T-helper 2 cell treated with Interferon-gamma antibody and Interleukin-4, amounts not matched to agents 100 ng/mL and 5 ng/mL, for 36 hours (primary cell): ENCODE data around the gene GDAP1L1. TPM values are rescaled to one million over a fixed set of nuclear protein-coding genes. Genes with fewer than 3 reads are reported as not detected.

ENCODE experiments used
- intact Hi-C: fragments of 100-400 bp; cut with micrococcal nuclease; formaldehyde crosslinking; loops from one replicate; pipeline ENCODE4 v1.15.1; 2023
- total RNA-seq: library from RNA; stranded (reverse); gene quantifications from 2 replicates; pipeline ENCODE4 v1.2.3, GENCODE V29; 2022

The GDAP1L1 gene
- total RNA-seq, 1 donor from 2014 or later: not detected

DNA sequence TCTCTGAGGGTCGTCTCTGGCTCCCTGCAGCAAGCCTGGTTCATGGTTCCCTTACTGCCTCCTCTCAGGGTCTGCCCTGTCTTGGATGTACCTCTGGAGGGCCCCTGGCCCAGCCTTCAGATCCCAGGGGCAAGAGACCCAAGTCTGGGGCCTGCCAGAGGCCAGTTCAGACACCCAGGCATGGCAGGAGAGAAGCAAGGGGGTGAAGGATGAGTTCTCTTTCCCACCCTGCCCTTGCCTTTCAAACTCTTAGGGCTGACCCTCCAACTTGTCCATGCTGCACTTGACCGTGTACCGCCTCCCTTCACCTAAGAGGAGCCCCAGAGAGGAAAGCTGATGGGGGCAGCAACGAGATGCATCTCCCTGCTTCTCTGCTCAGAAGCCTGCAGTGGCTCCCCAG is 4.2 kb downstream of the GDAP1L1 start:
- intact Hi-C loops: no loop called here

DNA sequence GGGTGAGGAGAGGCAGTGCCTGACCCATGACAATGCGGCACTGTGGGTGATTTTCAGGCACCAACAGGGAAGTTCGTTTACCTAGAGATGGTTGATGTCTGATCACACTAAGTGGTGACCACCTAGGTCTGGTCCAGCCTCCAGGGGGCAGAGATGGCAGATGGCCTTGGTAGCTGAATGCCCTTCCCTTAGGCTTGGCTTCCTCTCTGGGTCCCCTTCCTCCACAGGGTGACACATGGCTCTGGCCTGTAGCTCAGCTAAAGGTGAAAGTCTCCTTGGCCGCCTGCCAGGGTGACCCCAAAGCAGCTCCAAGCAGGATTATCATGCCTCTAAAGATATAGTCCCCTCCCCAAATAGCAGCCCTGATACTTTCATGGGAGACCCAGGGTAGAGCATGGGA is 6.4 kb downstream of the GDAP1L1 start:
- intact Hi-C loops: no loop called here

DNA sequence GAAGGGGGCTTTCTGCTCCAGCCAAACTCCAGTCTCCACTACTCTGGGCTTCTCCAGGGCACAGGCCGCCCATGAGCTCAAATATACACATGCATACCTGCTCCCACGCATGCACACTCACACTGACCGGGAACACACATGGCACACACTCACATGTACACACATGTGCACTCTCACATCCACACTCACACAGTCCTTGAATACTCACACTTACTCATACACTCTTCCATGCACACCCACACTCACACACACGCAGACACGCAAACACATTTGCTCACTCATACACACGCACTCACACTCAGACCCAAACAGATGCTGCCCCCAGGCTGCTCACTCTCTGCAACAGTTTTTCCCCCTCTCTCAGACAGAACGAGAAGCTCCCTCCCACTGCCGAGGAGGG is 7.0 kb downstream of the GDAP1L1 start:
- intact Hi-C loops: no loop called here

DNA sequence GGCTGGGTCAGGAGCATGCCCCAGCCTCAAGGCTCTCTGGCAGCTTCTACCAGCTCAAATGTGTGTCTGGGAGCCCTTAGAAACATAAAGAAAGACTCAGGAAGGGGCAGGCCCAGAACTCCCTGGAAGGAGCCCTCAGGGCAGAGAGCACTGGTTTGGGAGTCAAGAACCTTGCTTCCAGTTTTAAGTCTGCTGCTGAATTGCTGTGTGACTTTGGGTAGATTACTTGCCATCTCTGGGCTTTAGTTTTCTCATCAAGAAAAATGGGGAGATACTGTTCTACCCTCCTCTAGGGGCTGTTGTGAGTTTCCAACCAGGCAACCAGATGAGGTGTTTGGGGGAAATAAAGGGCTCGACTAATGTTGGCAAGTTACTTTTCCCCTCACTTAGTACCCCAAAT is 8.8 kb downstream of the GDAP1L1 start:
- intact Hi-C loops: no loop called here

DNA sequence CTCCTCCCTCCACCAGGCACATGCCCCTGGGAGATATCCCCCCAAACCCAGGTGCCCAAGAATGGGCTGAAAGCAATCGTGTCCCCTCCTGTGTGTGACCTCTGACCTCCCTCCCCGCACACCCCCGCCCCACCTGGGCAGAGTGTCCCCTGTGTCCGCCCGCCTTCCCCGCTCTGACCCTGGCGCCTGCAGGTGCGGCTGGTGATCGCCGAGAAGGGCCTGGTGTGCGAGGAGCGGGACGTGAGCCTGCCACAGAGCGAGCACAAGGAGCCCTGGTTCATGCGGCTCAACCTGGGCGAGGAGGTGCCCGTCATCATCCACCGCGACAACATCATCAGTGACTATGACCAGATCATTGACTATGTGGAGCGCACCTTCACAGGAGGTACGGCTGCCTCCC is 9.9 kb downstream of the GDAP1L1 start:
- intact Hi-C loops: no loop called here

DNA sequence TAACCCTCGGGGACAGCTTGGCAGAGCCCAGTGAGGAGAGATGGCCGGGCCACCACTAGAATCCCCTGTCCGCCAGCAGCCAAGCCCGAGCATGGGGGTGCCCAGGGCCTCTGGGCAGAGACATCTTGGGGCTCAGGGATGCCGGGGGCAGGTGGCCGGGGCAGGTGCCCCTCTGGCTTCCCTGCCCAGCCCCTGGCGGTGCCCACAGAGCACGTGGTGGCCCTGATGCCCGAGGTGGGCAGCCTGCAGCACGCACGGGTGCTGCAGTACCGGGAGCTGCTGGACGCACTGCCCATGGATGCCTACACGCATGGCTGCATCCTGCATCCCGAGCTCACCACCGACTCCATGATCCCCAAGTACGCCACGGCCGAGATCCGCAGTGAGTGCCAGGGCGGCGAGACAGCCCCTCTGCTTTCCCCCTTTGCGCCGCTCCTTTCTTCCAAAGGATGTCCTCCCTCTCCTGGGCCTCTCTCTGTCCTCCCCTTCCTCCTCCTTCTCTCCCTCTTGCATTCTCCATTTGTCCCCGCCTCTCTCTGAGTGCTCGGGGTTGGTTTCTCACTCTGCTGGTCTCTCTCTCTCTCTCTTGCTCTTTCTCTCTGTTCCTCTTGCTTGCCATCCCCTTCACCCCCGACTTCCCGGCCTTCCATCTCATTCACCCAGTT is 11.2 kb downstream of the GDAP1L1 start:
- intact Hi-C loops: no loop called here

DNA sequence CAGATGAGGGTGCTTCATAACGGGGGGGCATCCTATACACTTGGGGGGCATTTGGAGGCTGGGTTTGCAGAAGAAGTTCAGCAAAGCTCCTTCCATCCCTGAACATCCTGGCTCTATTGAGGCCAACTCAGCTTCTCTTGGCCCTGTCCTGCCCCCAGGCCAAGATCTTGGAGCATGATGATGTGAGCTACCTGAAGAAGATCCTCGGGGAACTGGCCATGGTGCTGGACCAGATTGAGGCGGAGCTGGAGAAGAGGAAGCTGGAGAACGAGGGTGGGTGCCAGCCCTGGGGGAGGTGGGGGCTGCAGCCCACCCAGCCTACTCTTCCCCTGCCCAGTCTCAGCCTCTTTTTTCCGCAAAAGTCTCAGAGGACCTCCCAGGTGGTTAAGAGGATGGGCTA is 17.2 kb downstream of the GDAP1L1 start:
- intact Hi-C loops: no loop called here

DNA sequence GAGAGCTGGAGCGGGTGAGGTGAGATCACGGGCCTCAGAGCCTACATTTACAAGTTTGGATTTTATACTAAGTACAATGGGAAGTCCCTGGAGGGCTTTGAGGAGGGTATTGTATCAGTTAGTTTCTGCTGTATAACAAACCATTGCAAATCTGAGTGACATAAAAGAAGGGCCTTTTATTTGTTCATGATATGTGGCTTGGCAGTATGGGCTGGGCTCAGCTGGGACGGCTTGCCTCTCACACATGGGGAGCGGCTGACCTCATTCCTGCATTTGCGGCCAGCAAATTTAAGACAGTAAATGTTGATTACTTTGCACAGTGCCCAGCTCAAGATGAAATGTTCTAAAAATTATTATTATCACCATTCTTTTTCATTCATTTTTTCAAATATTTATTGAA is 21.7 kb downstream of the GDAP1L1 start:
- intact Hi-C loops: no loop called here

DNA sequence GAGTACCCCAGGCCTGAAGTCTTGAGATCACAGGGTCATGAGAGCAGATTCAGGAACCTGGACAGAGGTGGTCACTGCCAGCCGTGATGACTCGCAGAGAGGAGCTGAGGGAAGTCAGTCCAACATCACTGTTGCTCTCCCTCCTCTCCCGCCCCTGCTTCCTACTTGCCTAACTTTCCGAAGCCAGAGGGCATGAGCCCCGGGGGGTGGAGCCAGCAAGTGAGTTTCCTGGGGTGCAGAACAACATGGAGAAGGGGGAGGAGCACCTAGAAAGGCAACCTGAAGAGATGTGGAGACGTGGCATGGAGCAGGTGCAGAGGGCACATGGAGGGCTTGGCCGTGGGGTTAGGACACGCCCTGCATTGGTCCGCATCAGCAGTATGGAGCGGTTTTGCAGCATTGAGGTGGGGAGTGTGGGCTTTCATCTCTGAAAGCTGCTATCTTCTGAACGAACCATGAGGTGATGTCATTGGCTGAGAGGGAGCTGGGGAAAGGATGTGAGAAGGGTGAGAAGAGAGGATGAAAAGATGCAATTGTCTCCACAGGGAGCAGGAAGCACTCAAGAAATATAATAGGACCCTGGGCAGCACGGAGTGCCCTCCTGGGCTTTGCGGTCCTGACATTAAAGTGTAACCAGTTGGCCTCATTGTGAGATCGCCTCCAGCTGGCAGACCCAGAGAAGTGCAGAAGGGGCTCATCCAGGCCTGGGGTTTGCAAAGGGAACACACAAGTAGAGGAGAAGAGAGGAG is 25.0 kb downstream of the GDAP1L1 start:
- intact Hi-C loops: loop anchor here (1.0 kb wide), 1 partner anchor 54 kb away; no protein-coding TSS in a partner anchor

DNA sequence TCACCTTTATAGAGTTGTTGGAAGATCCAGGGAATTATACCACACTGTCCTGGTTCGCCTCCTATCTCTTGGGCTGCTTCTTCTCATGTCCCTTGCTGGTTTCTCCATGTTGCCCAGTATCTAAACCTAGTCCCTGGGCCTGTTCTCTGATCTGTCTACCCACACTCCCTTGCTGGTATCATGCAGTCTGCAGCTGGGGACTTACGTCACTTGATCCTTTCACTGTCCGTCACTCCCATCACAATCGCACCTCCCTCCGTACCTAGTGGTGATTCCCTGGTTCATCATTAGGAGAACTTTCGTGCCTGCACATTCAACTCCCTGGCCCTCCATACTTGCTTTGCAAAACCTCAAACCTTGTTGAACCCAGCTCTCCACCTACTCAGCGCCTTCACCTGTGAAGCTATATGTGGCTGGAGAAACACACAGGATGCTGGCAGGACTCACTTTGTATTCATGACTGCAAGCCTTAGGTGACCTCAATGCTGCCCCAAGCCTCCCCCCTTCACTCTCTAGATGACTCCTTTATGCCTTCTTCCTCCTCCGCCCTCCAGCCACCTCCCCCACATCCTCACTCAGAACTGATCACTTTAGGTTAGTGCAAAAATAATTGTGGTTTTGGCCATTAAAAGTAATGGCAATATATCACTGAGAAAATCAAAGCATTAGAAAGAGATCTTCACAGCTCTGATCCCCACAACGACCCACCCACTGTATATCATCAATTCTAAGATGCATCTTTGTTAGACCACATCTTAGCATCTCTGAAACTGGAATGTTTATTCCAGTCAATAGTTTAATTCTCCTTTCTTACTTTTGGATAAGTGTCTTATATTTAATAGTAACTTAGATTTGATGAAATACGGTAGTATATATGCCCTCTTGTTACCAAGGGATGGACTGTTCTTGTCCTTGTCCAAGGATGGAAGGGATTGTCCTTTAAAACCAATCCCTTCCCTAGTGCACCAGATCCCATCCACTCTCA is 26.4 kb downstream of the GDAP1L1 start:
- intact Hi-C loops: no loop called here

DNA sequence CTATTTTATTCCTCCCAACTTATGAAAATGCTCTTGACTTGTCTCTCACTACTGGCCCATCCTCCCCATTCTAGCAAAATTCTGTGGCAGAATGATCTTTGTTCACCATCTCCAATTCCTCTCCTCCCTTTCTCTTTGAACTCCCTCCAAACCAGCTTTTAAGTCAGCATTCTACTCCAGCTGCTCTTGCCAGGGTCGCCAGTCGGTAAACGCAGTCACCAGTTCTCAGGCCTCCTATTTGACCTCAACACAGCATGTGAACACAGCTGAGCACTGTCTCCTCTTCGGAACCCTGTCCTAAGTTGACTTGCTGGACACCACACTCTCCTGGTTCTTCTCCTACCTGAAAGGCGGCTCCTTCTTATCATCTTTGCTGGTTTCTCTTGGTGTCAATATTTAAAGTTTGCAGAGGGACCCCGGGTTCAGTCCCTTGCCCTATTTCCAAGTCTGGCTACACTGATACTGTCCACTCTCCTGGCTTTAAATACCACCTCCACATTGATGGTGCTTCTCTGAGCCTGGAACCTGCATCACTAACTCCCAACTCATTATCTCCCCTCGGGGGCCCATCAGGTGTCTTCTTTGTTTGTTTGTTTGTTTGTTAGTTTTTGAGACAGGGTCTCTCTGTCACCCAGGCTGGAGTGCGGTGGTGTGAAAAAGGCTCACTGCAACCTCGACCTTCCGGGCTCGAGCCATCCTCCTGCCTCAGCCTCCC is 27.4 kb downstream of the GDAP1L1 start:
- intact Hi-C loops: no loop called here

DNA sequence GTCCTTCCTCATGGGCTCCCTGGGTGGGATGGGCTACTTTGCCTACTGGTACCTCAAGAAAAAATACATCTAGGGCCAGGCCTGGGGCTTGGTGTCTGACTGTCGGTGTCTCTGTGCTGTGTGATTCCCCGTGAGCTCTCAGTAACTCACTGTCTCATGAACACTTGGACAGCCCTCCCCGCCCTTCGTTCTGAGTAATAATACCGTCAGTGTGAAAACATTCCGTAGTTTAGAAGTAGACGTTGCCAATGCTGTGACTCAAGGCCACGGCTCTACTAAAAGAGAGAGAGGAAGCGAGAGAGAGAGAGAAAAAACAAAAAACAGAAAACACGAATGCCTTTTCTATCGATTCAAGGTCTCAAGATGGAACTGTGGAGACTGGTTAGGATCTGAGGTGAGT is 32.1 kb downstream of the GDAP1L1 start:
- intact Hi-C loops: no loop called here

DNA sequence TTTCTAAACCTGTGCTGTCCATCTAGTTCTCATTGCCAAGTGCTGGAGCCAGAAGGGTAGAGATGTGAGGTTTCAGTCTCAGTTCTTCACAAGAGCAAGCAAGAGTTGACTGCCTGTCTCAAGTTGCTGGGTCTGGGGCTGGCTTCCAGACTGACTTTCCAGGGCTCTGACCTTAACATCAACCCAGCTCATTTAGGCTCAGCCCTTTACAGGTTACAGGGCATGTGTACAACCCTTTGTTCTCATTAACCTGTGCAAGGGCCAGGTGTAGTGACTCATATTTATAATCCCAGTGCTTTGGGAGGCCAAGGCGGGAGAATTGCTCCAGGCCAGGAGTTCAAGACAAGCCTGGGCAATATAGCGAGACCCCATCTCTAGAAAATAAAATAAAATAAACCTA is 33.3 kb downstream of the GDAP1L1 start:
- intact Hi-C loops: no loop called here

DNA sequence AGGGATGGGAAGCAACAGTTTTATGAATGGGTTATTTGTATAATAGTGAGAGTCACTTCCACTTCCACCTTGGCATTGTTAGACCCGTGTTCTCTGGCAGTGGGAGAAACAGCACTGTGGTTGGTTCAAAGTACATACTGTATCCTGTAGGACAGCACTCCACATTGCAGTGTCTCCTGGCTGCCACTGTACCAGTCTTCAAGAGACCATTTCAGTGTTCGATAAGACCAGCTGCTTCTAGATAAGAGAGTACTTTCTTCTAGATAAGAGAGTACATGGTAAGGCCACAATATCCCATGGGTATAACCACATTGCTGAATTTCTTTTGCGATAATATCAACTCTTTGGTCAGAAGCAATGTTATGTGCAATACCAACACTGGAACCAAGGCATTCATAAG is 35.1 kb downstream of the GDAP1L1 start:
- intact Hi-C loops: no loop called here

DNA sequence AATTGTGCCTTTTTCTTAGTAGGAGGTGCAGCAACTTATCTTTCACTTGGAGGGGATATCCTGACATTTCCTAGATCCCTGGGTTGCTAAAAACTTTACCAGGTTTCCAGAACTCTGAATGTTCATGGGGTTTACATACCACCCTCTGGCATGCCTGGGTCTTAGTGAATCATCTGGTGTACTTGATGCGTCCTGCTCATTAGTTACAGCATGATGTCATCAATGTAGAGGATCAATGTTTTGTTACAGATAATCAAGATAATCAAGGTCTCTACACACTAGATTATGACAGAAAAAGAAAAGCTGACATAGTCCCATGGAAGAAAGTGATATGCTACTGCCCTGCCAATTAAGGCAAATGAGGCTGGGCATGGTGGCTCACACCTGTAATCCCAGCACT is 36.9 kb downstream of the GDAP1L1 start:
- intact Hi-C loops: no loop called here

DNA sequence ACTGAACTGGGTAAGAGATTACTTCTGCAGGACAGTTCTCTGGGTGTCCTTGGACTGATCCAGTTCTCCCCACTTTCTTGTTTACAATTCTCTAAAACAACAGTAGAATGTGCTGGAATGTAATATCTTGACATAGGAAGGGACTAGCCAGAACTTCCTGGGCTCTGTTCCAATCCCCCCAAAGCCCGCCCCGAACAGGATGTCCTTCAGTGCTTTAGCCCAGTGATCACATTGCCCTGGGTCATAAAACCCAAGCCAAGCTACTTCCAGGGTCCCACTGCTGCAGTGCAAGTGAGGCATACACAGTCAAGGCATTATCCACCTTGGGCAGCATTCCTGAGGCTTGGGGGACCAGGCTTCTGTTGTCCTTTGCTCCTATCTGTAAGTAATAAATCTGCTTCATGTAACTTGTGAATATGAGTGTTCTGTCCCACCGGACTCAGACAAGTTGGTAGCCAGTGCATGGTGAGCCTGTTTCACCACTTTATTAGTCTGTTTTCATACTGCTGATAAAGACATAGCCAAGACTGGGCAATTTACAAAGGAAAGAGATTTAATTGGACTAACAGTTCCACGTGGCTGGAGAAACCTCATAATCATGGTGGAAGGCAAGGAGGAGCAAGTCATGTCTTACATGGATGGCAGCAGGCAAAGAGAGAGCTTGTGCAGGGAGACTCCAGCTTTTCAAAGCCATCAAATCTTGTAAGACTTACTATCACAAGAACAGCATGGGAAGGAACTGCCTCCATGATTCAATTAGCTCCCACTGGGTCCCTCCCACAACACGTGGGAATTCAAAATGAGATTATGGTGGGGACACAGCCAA is 40.4 kb downstream of the GDAP1L1 start:
- intact Hi-C loops: no loop called here

DNA sequence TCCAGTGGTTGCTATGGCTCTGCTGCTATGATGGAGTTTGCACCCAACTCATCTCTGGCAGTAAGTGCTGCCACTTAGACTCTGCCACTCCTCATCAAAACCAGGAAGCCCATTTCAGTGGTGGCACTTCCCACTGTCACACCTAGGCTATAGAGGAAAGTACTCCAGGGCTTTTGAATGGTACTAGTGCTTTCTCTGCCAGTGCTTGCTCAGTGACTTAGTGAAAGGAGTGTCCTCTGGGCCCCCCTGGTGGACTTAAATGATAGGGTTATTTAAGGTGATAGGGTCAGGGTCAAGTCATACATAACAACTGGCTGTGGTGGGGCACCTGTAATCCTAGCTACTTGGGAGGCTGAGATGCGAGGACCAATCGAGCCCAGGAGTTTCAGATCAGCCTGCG is 41.1 kb downstream of the GDAP1L1 start:
- intact Hi-C loops: no loop called here

DNA sequence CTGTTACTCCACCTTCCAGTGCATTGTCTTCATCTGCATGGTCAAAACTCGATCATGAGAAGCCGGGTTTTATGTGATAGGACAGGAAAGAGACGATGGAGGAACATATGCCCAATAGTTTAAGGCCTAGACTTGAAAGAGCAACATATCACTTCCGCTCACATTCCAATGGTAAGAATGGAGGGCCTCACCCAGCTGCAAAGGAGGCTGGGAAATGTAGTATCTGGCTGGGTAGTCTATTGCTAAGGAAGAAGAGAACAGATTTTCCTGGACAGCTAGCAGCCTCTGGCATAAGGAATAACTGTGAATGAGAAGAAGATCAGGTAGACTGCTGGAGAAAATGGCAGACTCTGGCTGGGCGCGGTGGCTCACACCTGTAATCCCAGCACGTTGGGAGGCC is 44.6 kb downstream of the GDAP1L1 start:
- intact Hi-C loops: no loop called here

DNA sequence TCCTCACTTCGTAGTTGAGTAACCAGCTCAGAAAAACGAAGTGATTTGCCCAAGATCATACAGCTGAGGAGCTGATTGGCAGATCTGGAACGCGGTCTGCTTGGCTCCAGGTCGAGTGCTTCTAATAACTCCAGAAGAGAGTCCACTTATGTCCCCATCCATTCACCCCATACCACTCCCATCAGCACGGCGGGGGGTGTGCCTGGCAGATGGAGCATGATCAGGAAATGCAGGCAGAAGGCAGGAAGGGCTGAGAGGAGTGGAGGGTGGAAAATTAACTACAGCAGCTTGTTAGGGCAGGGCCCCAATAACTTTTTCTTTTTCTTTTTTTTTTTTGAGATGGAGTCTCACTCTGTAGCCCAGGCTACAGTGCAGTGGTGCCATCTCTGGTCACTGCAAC is 48.9 kb downstream of the GDAP1L1 start:
- intact Hi-C loops: no loop called here

DNA sequence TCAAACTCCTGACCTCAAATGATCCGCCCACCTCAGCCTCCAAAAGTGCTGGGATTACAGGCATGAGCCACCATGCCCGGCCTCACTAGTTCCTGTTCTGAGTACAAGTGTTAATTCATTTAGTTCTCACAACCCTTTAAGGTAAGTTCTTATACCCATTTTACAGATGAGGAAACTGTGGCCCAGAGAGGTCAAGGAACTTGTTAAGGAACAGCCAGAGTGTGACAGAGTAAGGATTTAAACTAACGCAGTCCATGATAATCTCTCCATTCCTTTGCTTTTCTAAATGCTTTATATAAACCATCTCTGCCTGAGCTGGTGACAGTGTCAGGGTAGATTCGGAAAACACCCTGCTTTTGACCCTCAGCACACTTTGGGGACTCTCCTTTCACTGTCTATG is 50.6 kb downstream of the GDAP1L1 start:
- intact Hi-C loops: no loop called here
